ENCODE data around the gene NODAL.
A peak's percentile ranks its signal among the peaks of the same experiment; 100 is the strongest.

The NODAL gene

GRCh38 chr10:70458329-70459060, 17.0 kb upstream of the NODAL start:
- H3K27me3 ChIP-seq (ENCODE audit: control insufficient read depth in 1 of 2, insufficient read depth in 1 of 2, low read length in 2 of 2): peaks cover 44 to 46% of the 10 kb centered on the region in 2 experiments
- H3K18ac ChIP-seq (ENCODE audit: low read depth in 1 of 2, low read length in 2 of 2): peak overlapping the region; percentile 28 to 92
- H3K36me3 ChIP-seq (ENCODE audit: control insufficient read depth in 1 of 2, insufficient read depth in 2 of 2, low read depth in 1 of 2, low read length in 2 of 2): no peaks in the 10 kb centered on the region
- H2BK12ac ChIP-seq (ENCODE audit: low read length in 2 of 2): peak overlapping the region in 1 of 2 experiments; percentile 70
- no peak overlapping the region for H3K23ac ChIP-seq (ENCODE audit: low read length in 2 of 2)
- H3K4me1 ChIP-seq (ENCODE audit: control insufficient read depth, insufficient read depth, low read depth, low read length): peaks cover 22% of the 10 kb centered on the region
- no peak overlapping the region for H4K91ac ChIP-seq (ENCODE audit: low read length)
- 5% methylated on average over 42 of the region's 62 CpGs for WGBS
- H2AFZ ChIP-seq (ENCODE audit: low read depth, low read length): peak overlapping the region; percentile 63
- peak overlapping the region in 1 of 2 experiments; percentile 71 for H3K4ac ChIP-seq (ENCODE audit: low read depth in 1 of 2, low read length in 2 of 2)
- peak overlapping the region in 1 of 2 experiments; percentile 89 for H3K14ac ChIP-seq (ENCODE audit: low read length in 2 of 2)
- H2AK5ac ChIP-seq (ENCODE audit: low read length, severe bottlenecking): no peak overlapping the region
- H2BK120ac ChIP-seq (ENCODE audit: low read depth, low read length): no peak overlapping the region
- peak overlapping the region; percentile 41 to 47 for H3K4me3 ChIP-seq (ENCODE audit: insufficient read depth in 1 of 2, low read depth in 1 of 2, low read length in 2 of 2)
- H3K9ac ChIP-seq (ENCODE audit: low read length): peak overlapping the region; percentile 32
- H3K27ac ChIP-seq (ENCODE audit: low read length, poor library complexity, severe bottlenecking): no peak overlapping the region
- H3K4me2 ChIP-seq (ENCODE audit: low read length, poor library complexity, severe bottlenecking): peak overlapping the region; percentile 79
- no peak overlapping the region for H2BK5ac ChIP-seq (ENCODE audit: low read depth, low read length, poor library complexity, severe bottlenecking)
- peak; percentile 87 for DNase-seq
- H4K8ac ChIP-seq (ENCODE audit: low read length): peak overlapping the region; percentile 19
- no peak overlapping the region for H2BK15ac ChIP-seq (ENCODE audit: low read depth, poor library complexity, severe bottlenecking)
- no peaks in the 10 kb centered on the region for H3K79me1 ChIP-seq (replicated peaks; ENCODE audit: low read length, poor library complexity, severe bottlenecking)
- H3K9me3 ChIP-seq (ENCODE audit: control insufficient read depth, low read length): no peaks in the 10 kb centered on the region

GRCh38 chr10:70457759-70458305, 16.4 kb upstream of the NODAL start:
- H3K4ac ChIP-seq (ENCODE audit: low read depth in 1 of 2, low read length in 2 of 2): no peak overlapping the region
- 41% methylated on average over 17 of the region's 17 CpGs for WGBS
- peak overlapping the region; percentile 79 for H3K4me2 ChIP-seq (ENCODE audit: low read length, poor library complexity, severe bottlenecking)
- peak overlapping the region; percentile 41 to 47 for H3K4me3 ChIP-seq (ENCODE audit: insufficient read depth in 1 of 2, low read depth in 1 of 2, low read length in 2 of 2)
- H3K18ac ChIP-seq (ENCODE audit: low read depth in 1 of 2, low read length in 2 of 2): peak overlapping the region in 1 of 2 experiments; percentile 92
- peak overlapping the region in 1 of 2 experiments; percentile 70 for H2BK12ac ChIP-seq (ENCODE audit: low read length in 2 of 2)
- no peaks in the 10 kb centered on the region for H3K9me3 ChIP-seq (ENCODE audit: control insufficient read depth, low read length)
- H3K27me3 ChIP-seq (ENCODE audit: control insufficient read depth in 1 of 2, insufficient read depth in 1 of 2, low read length in 2 of 2): peaks cover 44 to 46% of the 10 kb centered on the region in 2 experiments
- no peak overlapping the region for H2BK5ac ChIP-seq (ENCODE audit: low read depth, low read length, poor library complexity, severe bottlenecking)
- peak overlapping the region in 1 of 2 experiments; percentile 89 for H3K14ac ChIP-seq (ENCODE audit: low read length in 2 of 2)
- no peaks in the 10 kb centered on the region for H3K36me3 ChIP-seq (ENCODE audit: control insufficient read depth in 1 of 2, insufficient read depth in 2 of 2, low read depth in 1 of 2, low read length in 2 of 2)
- no peak overlapping the region for H3K9ac ChIP-seq (ENCODE audit: low read length)
- H3K79me1 ChIP-seq (replicated peaks; ENCODE audit: low read length, poor library complexity, severe bottlenecking): no peaks in the 10 kb centered on the region
- H2AFZ ChIP-seq (ENCODE audit: low read depth, low read length): peak overlapping the region; percentile 63
- H2BK15ac ChIP-seq (ENCODE audit: low read depth, poor library complexity, severe bottlenecking): no peak overlapping the region
- H3K27ac ChIP-seq (ENCODE audit: low read length, poor library complexity, severe bottlenecking): no peak overlapping the region
- peaks cover 22% of the 10 kb centered on the region for H3K4me1 ChIP-seq (ENCODE audit: control insufficient read depth, insufficient read depth, low read depth, low read length)
- H2AK5ac ChIP-seq (ENCODE audit: low read length, severe bottlenecking): no peak overlapping the region
- peak overlapping the region; percentile 19 for H4K8ac ChIP-seq (ENCODE audit: low read length)
- H3K23ac ChIP-seq (ENCODE audit: low read length in 2 of 2): peak overlapping the region in 1 of 2 experiments; percentile 20
- H4K91ac ChIP-seq (ENCODE audit: low read length): no peak overlapping the region
- no peak for DNase-seq
- no peak overlapping the region for H2BK120ac ChIP-seq (ENCODE audit: low read depth, low read length)

GRCh38 chr10:70456164-70456563, 14.7 kb upstream of the NODAL start:
- Histone ChIP-seq H3K23ac (ENCODE audit: low read length in 2 of 2) (no peak overlapping the region), H3K9me3 (ENCODE audit: control insufficient read depth, low read length) (no peaks in the 10 kb centered on the region), H3K9ac (ENCODE audit: low read length) (no peak overlapping the region), H4K8ac (ENCODE audit: low read length) (no peak overlapping the region), H2BK15ac (ENCODE audit: low read depth, poor library complexity, severe bottlenecking) (no peak overlapping the region), H4K91ac (ENCODE audit: low read length) (no peak overlapping the region), H3K4me2 (ENCODE audit: low read length, poor library complexity, severe bottlenecking) (no peak overlapping the region), H3K27ac (ENCODE audit: low read length, poor library complexity, severe bottlenecking) (no peak overlapping the region), H3K18ac (ENCODE audit: low read depth in 1 of 2, low read length in 2 of 2) (no peak overlapping the region), H3K14ac (ENCODE audit: low read length in 2 of 2) (no peak overlapping the region), H3K79me1 (replicated peaks; ENCODE audit: low read length, poor library complexity, severe bottlenecking) (no peaks in the 10 kb centered on the region), H2BK12ac (ENCODE audit: low read length in 2 of 2) (no peak overlapping the region), H3K27me3 (ENCODE audit: control insufficient read depth in 1 of 2, insufficient read depth in 1 of 2, low read length in 2 of 2) (peaks cover 44 to 48% of the 10 kb centered on the region in 2 experiments), H3K4me3 (ENCODE audit: insufficient read depth in 1 of 2, low read depth in 1 of 2, low read length in 2 of 2) (no peak overlapping the region), H3K4me1 (ENCODE audit: control insufficient read depth, insufficient read depth, low read depth, low read length) (peaks cover 21% of the 10 kb centered on the region), H3K4ac (ENCODE audit: low read depth in 1 of 2, low read length in 2 of 2) (no peak overlapping the region), H2AK5ac (ENCODE audit: low read length, severe bottlenecking) (no peak overlapping the region), H2BK120ac (ENCODE audit: low read depth, low read length) (no peak overlapping the region), H2AFZ (ENCODE audit: low read depth, low read length) (no peak overlapping the region), H3K36me3 (ENCODE audit: control insufficient read depth in 1 of 2, insufficient read depth in 2 of 2, low read depth in 1 of 2, low read length in 2 of 2) (no peaks in the 10 kb centered on the region), H2BK5ac (ENCODE audit: low read depth, low read length, poor library complexity, severe bottlenecking) (no peak overlapping the region)
- no peak for DNase-seq
- WGBS: 43% methylated on average over 3 of the region's 8 CpGs

GRCh38 chr10:70455213-70455630, 13.7 kb upstream of the NODAL start:
- Histone ChIP-seq H3K9me3 (ENCODE audit: control insufficient read depth, low read length) (no peaks in the 10 kb centered on the region), H3K4ac (ENCODE audit: low read depth in 1 of 2, low read length in 2 of 2) (no peak overlapping the region), H2BK5ac (ENCODE audit: low read depth, low read length, poor library complexity, severe bottlenecking) (no peak overlapping the region), H3K79me1 (replicated peaks; ENCODE audit: low read length, poor library complexity, severe bottlenecking) (no peaks in the 10 kb centered on the region), H3K4me2 (ENCODE audit: low read length, poor library complexity, severe bottlenecking) (no peak overlapping the region), H4K8ac (ENCODE audit: low read length) (no peak overlapping the region), H4K91ac (ENCODE audit: low read length) (no peak overlapping the region), H2BK120ac (ENCODE audit: low read depth, low read length) (no peak overlapping the region), H3K4me1 (ENCODE audit: control insufficient read depth, insufficient read depth, low read depth, low read length) (peaks cover 27% of the 10 kb centered on the region), H3K14ac (ENCODE audit: low read length in 2 of 2) (no peak overlapping the region), H3K36me3 (ENCODE audit: control insufficient read depth in 1 of 2, insufficient read depth in 2 of 2, low read depth in 1 of 2, low read length in 2 of 2) (no peaks in the 10 kb centered on the region), H3K18ac (ENCODE audit: low read depth in 1 of 2, low read length in 2 of 2) (no peak overlapping the region), H3K23ac (ENCODE audit: low read length in 2 of 2) (no peak overlapping the region), H3K4me3 (ENCODE audit: insufficient read depth in 1 of 2, low read depth in 1 of 2, low read length in 2 of 2) (no peak overlapping the region), H2BK12ac (ENCODE audit: low read length in 2 of 2) (no peak overlapping the region), H3K27ac (ENCODE audit: low read length, poor library complexity, severe bottlenecking) (no peak overlapping the region), H2BK15ac (ENCODE audit: low read depth, poor library complexity, severe bottlenecking) (no peak overlapping the region), H3K27me3 (ENCODE audit: control insufficient read depth in 1 of 2, insufficient read depth in 1 of 2, low read length in 2 of 2) (peaks cover 44 to 55% of the 10 kb centered on the region in 2 experiments), H3K9ac (ENCODE audit: low read length) (no peak overlapping the region), H2AFZ (ENCODE audit: low read depth, low read length) (no peak overlapping the region), H2AK5ac (ENCODE audit: low read length, severe bottlenecking) (no peak overlapping the region)
- WGBS: 24% methylated on average over 5 of the region's 6 CpGs
- no peak for DNase-seq

All from mesenchymal stem cell (in vitro differentiated cells and primary cell).